ENCODE results near the gene CNBP. TPM values are rescaled to one million over a fixed set of nuclear protein-coding genes. Genes with fewer than 3 reads are reported as not detected.

The CNBP gene
- total and polyA plus RNA-seq, 2 experiments from 2014 or later = 240 to 373 TPM

DNA sequence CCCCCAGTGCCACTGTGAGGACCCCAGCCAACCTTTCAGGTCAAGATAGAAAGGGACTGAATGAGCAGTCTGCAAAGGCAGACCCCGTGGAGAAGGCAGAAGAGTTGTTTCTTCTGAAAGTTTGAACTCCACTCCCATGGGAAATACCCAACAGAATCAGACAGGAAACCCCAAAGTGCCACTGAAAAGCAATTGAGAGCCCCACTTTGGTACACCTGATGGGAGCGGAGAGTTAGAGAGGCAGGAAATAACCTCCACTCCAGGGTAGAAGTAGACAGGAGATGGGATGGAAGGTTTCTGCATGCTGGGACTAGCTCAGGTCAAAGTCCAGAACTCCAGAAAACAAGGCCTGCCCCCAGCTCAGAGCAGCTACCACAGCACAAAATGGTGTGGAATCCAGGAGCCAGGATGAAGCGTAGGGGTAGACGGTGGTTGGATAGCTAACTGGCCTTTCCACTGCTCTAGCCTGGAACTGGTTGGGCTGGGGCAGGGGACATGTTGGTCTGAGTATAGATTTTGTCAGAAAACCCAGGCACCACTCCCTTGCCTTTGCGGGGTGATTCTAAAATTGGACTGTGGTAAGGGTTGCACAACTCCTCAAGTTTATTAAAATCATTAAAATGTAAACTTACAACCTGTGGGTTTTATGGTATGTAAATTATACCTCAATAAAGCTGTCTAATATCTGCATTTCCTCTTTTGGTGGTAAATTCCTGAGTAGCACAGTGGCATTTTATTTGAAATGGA, 60.2 kb downstream of the CNBP start:
- DNase-seq = peak; percentile 55
- TF ChIP-seq EZH2phosphoT487 (IDR thresholded peaks at IDR 0.05; ENCODE audit: insufficient read depth, low read depth) (no peak), EZH2 (IDR thresholded peaks at IDR 0.05; ENCODE audit: insufficient read depth, poor library complexity, severe bottlenecking) (no peak)
- Histone ChIP-seq H3K9me3 (ENCODE audit: low read depth) (no peaks in the 10 kb centered on the region), H4K20me1 (ENCODE audit: insufficient read depth) (no peaks in the 10 kb centered on the region), H3K27ac (no peak overlapping the region), H3K27me3 (replicated peaks; ENCODE audit: insufficient read depth) (no peaks in the 10 kb centered on the region), H2AFZ (no peak overlapping the region), H3K4me2 (ENCODE audit: unreplicated experiment) (no peak overlapping the region), H3K4me3 (no peak overlapping the region), H3K4me1 (ENCODE audit: insufficient read depth) (no peaks in the 10 kb centered on the region; the same call in 1 of the 2 replicates), H3F3A (ENCODE audit: insufficient read depth) (peaks cover 25% of the 10 kb centered on the region; the same call in 1 of the 2 replicates), H3K9me2 (ENCODE audit: insufficient read depth) (no peaks in the 10 kb centered on the region), H3K9ac (no peak overlapping the region), H3K79me2 (ENCODE audit: insufficient read depth) (peaks cover 18% of the 10 kb centered on the region), H3K36me3 (ENCODE audit: low read depth) (no peaks in the 10 kb centered on the region)
- in situ Hi-C loops (cut with MboI) = no loop called here
- WGBS, 2 experiments (ENCODE audit: low coverage in 1 of 2, low lambda C conversion rate in 2 of 2, missing lambda C conversion rate in 2 of 2) = 56 to 59% methylated on average over 5 of the region's 5 CpGs

DNA sequence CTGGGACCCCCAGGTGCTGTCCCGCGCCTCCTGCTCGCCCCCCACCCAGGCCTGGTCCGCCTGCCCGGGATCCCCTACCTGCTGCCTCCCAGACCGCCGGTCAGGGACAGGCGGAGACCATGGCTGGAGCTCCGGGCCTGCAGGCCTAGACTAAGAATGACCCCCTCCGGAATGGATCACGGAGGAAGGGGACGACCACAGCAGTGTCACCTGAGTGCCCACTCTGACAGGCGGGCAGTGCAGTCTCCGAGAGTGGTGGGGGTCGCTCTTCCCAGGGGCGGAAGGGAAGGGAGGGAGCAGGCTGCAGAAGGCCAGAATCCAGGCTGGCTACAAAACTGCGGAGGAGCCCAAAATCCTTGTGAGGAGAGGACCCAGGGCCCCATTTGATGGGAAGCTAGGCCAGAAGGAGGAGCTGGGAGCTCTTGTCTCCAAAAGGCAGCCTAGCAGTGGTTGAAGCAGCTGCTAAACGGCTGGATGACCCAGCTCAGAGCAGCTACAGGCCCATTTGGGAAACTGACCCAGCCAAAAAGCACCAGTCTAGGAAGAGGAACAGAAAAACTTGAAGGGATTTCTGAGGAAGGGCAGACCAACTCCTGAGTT, 61.2 kb downstream of the CNBP start:
- H3K36me3 ChIP-seq (ENCODE audit: low read depth) = no peaks in the 10 kb centered on the region
- H2AFZ ChIP-seq = peak overlapping the region; percentile 39; the same call in 1 of the 2 replicates
- TF ChIP-seq EZH2phosphoT487 (IDR thresholded peaks at IDR 0.05; ENCODE audit: insufficient read depth, low read depth) = no peak
- no peak for TF ChIP-seq EZH2 (IDR thresholded peaks at IDR 0.05; ENCODE audit: insufficient read depth, poor library complexity, severe bottlenecking)
- H4K20me1 ChIP-seq (ENCODE audit: insufficient read depth) = no peaks in the 10 kb centered on the region
- H3K79me2 ChIP-seq (ENCODE audit: insufficient read depth) = peaks cover 27% of the 10 kb centered on the region
- H3K4me2 ChIP-seq (ENCODE audit: unreplicated experiment) = no peak overlapping the region
- H3K4me3 ChIP-seq = no peak overlapping the region
- no peak overlapping the region for H3K9ac ChIP-seq
- in situ Hi-C loops (cut with MboI) = no loop called here
- H3K27me3 ChIP-seq (replicated peaks; ENCODE audit: insufficient read depth) = no peaks in the 10 kb centered on the region
- peak; percentile 47 for DNase-seq
- H3F3A ChIP-seq (ENCODE audit: insufficient read depth) = peaks cover 25% of the 10 kb centered on the region; the same call in 1 of the 2 replicates
- H3K9me2 ChIP-seq (ENCODE audit: insufficient read depth) = no peaks in the 10 kb centered on the region
- no peak overlapping the region for H3K27ac ChIP-seq
- no peaks in the 10 kb centered on the region for H3K9me3 ChIP-seq (ENCODE audit: low read depth)
- 23 to 27% methylated on average over 13 to 18 of the region's 18 CpGs for WGBS, 2 experiments (ENCODE audit: low coverage in 1 of 2, low lambda C conversion rate in 2 of 2, missing lambda C conversion rate in 2 of 2)
- H3K4me1 ChIP-seq (ENCODE audit: insufficient read depth) = no peaks in the 10 kb centered on the region; the same call in 1 of the 2 replicates

DNA sequence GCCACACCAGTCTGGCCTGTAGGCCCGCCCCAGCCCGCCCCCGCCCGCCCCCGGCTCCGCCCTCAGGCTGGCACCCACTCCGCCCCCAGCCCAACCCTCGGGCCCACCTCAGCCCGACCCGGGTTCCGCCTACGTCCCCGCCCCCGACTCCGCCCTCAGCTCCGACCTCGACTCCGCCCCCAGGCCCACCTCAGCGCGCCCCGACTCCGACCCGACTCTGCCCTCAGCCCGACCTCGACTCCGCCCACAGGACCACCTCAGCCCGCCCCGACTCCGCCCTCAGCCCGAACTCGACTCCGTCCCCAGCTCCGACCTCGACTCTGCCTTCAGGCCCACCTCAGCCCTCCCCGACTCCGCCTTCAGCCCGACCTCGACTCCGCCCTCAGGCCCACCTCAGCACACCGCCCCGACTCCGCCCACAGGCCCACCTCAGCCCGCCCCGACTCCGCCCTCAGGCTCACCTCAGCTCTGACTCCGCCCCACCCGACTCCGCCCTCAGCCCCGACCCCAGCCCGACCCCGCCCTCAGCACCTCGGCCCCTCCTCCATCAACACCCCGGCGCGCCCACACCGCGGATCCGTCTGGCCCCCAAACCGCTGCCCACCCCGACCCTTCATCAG, 61.8 kb downstream of the CNBP start, which contains the start of gene RAB43:
Gene RAB43 (minus strand): TSS at position 13 of the 620 bp plus-strand sequence. CDS start 315 bp downstream, outside the sequence.
- H2AFZ ChIP-seq = peak within 1 kb of the TSS; percentile 77
- H3K79me2 ChIP-seq (ENCODE audit: insufficient read depth) = peaks cover 34% of the 10 kb centered on the region
- H3K36me3 ChIP-seq (ENCODE audit: low read depth) = no peaks in the 10 kb centered on the region
- no peaks in the 10 kb centered on the region for H4K20me1 ChIP-seq (ENCODE audit: insufficient read depth)
- in situ Hi-C loops (cut with MboI) = no loop called here
- DNase-seq = peak; percentile 81
- no peaks in the 10 kb centered on the region; the same call in 1 of the 2 replicates for H3K4me1 ChIP-seq (ENCODE audit: insufficient read depth)
- H3K9ac ChIP-seq = peak within 1 kb of the TSS; percentile 92
- H3K9me3 ChIP-seq (ENCODE audit: low read depth) = no peaks in the 10 kb centered on the region
- peaks cover 25% of the 10 kb centered on the region; the same call in 1 of the 2 replicates for H3F3A ChIP-seq (ENCODE audit: insufficient read depth)
- no peaks in the 10 kb centered on the region for H3K27me3 ChIP-seq (replicated peaks; ENCODE audit: insufficient read depth)
- TF ChIP-seq EZH2phosphoT487 (IDR thresholded peaks at IDR 0.05; ENCODE audit: insufficient read depth, low read depth) = no peak
- TF ChIP-seq EZH2 (IDR thresholded peaks at IDR 0.05; ENCODE audit: insufficient read depth, poor library complexity, severe bottlenecking) = no peak
- peak within 1 kb of the TSS; percentile 41 for H3K27ac ChIP-seq
- peak within 1 kb of the TSS; percentile 86 for H3K4me3 ChIP-seq
- peak within 1 kb of the TSS; percentile 87 for H3K4me2 ChIP-seq (ENCODE audit: unreplicated experiment)
- no peaks in the 10 kb centered on the region for H3K9me2 ChIP-seq (ENCODE audit: insufficient read depth)
- 3 to 14% methylated on average over 12 to 59 of the region's 60 CpGs for WGBS, 2 experiments (ENCODE audit: low coverage in 1 of 2, low lambda C conversion rate in 2 of 2, missing lambda C conversion rate in 2 of 2)

Measured in GM23248 (cell line).